K562 (cell line): ENCODE data around the gene HNRNPA3. TPM values are rescaled to one million over a fixed set of nuclear protein-coding genes. Genes with fewer than 3 reads are reported as not detected.

Experiments
- CBFB ChIP-seq: sonication (generic); formaldehyde crosslinking; IDR thresholded peaks from 2 replicates; pipeline ENCODE4 v1.4.0; 2020; ENCODE audit warnings: mild to moderate bottlenecking, missing genetic modification reagents
- CXXC5 ChIP-seq: fragments of 250-450 bp; sonication (Bioruptor Pico); IDR thresholded peaks from 2 replicates; pipeline ENCODE4 v1.8.0; 2022; ENCODE audit warnings: inconsistent platforms, mild to moderate bottlenecking, moderate library complexity
- polyA plus RNA-seq, 8 experiments: library from polyadenylated mRNA; depleted of rRNA in 4 of 8; stranded (reverse) in 5 of 8; unstranded in 3 of 8; fragments of >200 nt; fragmentation: Nextera tagmentation in 2 of 8; fragmentation: Illumina TruSeq in 1 of 8; extraction: Ambion mirVana in 2 of 8; extraction: Trizol in 1 of 8; gene quantifications; 2 replicates each; pipeline versions ENCODE4 v1.2.1 to v1.2.3, GENCODE V29; 2011 to 2014; ENCODE audit warnings: inconsistent platforms in 1 of 8, missing spikeins in 1 of 8
- total RNA-seq, 7 experiments: library from RNA; depleted of rRNA in 6 of 7; stranded (reverse); fragments of >200 nt in 6 of 7; fragmentation: Illumina TruSeq in 2 of 7; extraction: Trizol in 2 of 7; gene quantifications; 2 replicates each; pipeline versions ENCODE4 v1.2.1 to v1.2.3, GENCODE V29; 2011 to 2021; ENCODE audit warnings: low replicate concordance in 1 of 7
- TF ChIP-seq, protein P1 (sequence below), 2 experiments: fragments of 450-650 bp; conservative IDR thresholded peaks; 2 replicates each; pipeline ENCODE4 v1.6.1; 2017; ENCODE audit warnings: mild to moderate bottlenecking in 2 of 2, moderate library complexity in 2 of 2
- TF ChIP-seq, protein P2 (sequence below), 2 experiments: fragments of 150-350 bp in 1 of 2; IDR thresholded peaks; 2 replicates each; pipeline ENCODE4 v1.6.1; 2012 to 2016; ENCODE audit warnings: low read depth in 2 of 2, low read length in 2 of 2, mild to moderate bottlenecking in 1 of 2, moderate library complexity in 1 of 2
- TF ChIP-seq, protein P3 (sequence below), 2 experiments: fragments of 450-650 bp; IDR thresholded peaks; 2 replicates each; pipeline ENCODE4 v1.6.1; 2018; ENCODE audit warnings: mild to moderate bottlenecking in 2 of 2, low read depth in 1 of 2; ENCODE audit not compliant: partially characterized antibody in 2 of 2

HNRNPA3 gene
- total and polyA plus RNA-seq, 9 of the 15 experiments (the other 6 are each of a cell fraction or from before 2014, with no cell fraction given), result 72.8 to 428 (median 192) TPM

DNA sequence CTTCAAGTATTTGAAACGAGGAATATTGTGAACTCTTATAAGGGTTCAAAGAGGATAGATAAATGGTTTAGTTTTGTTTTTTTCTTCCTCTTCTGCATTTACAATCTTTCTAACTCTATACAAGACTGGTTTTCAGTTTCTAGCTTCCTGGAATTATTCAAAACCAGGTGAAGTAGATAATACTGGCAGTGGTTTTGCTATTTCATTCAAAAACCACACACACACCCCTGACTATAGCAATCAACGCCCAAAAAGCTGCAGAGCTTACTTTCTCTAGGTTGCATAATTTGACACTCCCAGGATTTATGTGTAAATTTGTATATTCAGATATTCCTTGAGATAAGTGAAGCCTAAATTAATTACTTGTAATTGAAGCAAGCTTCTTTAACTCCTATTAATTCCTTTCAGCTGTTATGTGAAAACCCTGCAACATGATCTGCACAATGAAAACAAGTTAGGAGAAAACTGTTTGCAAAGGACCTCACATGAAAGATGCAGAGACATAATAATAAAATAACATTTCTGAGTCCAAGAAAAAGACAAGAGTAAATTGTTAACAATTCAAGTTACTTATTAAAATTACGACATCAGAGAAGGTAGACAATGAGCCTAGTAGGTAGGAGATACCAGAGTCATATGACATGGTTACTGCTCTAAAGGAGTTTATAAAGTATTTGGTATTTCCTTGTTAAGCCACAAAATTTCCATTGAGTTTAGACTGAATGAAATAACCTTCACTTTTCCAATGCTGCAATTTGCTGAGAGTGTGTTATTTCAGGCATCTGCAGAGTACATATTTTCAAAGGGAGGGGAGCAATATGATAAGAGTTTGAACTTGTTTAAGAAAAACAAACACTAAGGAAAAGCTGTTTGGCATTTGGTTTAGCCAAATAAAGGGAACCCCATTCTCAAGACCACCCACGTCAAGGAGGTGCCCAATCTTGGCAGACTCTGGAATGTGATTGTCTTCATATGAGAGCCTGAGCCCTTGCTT lies 53.5 kb downstream of the HNRNPA3 start (continued):
- TF ChIP-seq, protein P1, sequence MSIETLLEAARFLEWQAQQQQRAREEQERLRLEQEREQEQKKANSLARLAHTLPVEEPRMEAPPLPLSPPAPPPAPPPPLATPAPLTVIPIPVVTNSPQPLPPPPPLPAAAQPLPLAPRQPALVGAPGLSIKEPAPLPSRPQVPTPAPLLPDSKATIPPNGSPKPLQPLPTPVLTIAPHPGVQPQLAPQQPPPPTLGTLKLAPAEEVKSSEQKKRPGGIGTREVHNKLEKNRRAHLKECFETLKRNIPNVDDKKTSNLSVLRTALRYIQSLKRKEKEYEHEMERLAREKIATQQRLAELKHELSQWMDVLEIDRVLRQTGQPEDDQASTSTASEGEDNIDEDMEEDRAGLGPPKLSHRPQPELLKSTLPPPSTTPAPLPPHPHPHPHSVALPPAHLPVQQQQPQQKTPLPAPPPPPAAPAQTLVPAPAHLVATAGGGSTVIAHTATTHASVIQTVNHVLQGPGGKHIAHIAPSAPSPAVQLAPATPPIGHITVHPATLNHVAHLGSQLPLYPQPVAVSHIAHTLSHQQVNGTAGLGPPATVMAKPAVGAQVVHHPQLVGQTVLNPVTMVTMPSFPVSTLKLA (conservative IDR thresholded peaks at IDR 0.05), result peak in 1 of 2 experiments; percentile 22; a peak in 2 of 4 replicates
- TF ChIP-seq CBFB (CRISPR knock-in tag), result no peak
- TF ChIP-seq, protein P2, sequence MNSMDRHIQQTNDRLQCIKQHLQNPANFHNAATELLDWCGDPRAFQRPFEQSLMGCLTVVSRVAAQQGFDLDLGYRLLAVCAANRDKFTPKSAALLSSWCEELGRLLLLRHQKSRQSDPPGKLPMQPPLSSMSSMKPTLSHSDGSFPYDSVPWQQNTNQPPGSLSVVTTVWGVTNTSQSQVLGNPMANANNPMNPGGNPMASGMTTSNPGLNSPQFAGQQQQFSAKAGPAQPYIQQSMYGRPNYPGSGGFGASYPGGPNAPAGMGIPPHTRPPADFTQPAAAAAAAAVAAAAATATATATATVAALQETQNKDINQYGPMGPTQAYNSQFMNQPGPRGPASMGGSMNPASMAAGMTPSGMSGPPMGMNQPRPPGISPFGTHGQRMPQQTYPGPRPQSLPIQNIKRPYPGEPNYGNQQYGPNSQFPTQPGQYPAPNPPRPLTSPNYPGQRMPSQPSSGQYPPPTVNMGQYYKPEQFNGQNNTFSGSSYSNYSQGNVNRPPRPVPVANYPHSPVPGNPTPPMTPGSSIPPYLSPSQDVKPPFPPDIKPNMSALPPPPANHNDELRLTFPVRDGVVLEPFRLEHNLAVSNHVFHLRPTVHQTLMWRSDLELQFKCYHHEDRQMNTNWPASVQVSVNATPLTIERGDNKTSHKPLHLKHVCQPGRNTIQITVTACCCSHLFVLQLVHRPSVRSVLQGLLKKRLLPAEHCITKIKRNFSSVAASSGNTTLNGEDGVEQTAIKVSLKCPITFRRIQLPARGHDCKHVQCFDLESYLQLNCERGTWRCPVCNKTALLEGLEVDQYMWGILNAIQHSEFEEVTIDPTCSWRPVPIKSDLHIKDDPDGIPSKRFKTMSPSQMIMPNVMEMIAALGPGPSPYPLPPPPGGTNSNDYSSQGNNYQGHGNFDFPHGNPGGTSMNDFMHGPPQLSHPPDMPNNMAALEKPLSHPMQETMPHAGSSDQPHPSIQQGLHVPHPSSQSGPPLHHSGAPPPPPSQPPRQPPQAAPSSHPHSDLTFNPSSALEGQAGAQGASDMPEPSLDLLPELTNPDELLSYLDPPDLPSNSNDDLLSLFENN (IDR thresholded peaks at IDR 0.05; ENCODE audit: low read depth in 2 of 2, low read length in 2 of 2), result 0 out of 4 replicates have a peak, but pooled peaks of 1 of the 2 experiments have one; percentile 53
- TF ChIP-seq, protein P3, sequence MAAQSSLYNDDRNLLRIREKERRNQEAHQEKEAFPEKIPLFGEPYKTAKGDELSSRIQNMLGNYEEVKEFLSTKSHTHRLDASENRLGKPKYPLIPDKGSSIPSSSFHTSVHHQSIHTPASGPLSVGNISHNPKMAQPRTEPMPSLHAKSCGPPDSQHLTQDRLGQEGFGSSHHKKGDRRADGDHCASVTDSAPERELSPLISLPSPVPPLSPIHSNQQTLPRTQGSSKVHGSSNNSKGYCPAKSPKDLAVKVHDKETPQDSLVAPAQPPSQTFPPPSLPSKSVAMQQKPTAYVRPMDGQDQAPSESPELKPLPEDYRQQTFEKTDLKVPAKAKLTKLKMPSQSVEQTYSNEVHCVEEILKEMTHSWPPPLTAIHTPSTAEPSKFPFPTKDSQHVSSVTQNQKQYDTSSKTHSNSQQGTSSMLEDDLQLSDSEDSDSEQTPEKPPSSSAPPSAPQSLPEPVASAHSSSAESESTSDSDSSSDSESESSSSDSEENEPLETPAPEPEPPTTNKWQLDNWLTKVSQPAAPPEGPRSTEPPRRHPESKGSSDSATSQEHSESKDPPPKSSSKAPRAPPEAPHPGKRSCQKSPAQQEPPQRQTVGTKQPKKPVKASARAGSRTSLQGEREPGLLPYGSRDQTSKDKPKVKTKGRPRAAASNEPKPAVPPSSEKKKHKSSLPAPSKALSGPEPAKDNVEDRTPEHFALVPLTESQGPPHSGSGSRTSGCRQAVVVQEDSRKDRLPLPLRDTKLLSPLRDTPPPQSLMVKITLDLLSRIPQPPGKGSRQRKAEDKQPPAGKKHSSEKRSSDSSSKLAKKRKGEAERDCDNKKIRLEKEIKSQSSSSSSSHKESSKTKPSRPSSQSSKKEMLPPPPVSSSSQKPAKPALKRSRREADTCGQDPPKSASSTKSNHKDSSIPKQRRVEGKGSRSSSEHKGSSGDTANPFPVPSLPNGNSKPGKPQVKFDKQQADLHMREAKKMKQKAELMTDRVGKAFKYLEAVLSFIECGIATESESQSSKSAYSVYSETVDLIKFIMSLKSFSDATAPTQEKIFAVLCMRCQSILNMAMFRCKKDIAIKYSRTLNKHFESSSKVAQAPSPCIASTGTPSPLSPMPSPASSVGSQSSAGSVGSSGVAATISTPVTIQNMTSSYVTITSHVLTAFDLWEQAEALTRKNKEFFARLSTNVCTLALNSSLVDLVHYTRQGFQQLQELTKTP (IDR thresholded peaks at IDR 0.05; ENCODE audit: low read depth in 1 of 2, partially characterized antibody in 2 of 2), result peak in 1 of 2 experiments; percentile 86
- peak; percentile 4; the same call in 1 of the 2 replicates for TF ChIP-seq CXXC5 (CRISPR knock-in tag)
